ENCODE results near the gene INHA. TPM values are rescaled to one million over a fixed set of nuclear protein-coding genes. Genes with fewer than 3 reads are reported as not detected.

INHA gene
- total and polyA plus RNA-seq, 3 donors from 2014 or later, result 265 to 371 (median 325) TPM

DNA sequence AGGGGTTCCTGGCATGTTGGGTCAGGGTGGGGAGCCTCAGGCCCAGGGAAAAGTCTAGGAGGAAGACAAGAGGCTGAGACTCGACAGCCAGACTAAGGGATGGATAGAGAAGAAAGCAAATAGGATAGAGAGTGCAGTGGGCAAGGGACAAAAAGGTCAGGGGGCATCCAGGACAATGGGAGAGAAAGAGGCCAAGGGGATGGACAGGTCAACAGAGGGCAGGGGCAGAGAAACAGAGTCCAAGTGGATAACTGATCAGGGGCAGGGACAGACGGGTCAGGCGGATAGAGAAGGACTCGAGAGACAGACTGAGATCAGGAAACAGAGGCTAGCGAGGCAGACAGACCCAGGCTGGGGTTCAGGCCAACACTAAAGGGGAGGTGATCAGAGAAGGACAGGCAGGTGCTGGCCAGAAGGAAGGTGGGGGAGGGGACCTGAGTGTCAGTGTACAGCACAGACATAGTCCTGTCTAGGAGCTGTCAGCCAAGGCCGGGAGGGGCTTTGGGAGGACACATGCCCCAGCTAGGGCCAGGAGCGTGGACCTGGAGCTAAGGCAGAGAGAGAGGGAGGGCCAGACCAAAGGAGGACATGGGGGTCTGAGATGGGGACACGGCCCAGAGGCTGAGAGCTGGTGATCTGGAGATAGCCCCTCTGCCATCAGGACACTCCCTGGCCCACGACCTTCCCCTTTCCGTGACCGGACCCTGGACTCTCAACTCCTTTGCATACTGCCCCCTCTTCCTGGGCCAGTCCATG, 45.6 kb upstream of the INHA start:
- no peaks in the 10 kb centered on the region for H3K9me3 ChIP-seq
- no peak overlapping the region for H3K4me3 ChIP-seq
- no peaks in the 10 kb centered on the region for H3K36me3 ChIP-seq (ENCODE audit: low read depth, missing control alignments)
- 61 to 69% methylated on average over 10 of the region's 11 CpGs for WGBS, 2 donors
- DNase-seq, result no peak
- no peaks in the 10 kb centered on the region for H3K27me3 ChIP-seq
- intact Hi-C loops (cut with DNase I; ENCODE audit: low total_unique reads), result loop anchor here (10.0 kb wide), 1 partner anchor 52 kb away; no protein-coding TSS in a partner anchor
- H3K27ac ChIP-seq, result no peak overlapping the region
- TF ChIP-seq, protein P1, sequence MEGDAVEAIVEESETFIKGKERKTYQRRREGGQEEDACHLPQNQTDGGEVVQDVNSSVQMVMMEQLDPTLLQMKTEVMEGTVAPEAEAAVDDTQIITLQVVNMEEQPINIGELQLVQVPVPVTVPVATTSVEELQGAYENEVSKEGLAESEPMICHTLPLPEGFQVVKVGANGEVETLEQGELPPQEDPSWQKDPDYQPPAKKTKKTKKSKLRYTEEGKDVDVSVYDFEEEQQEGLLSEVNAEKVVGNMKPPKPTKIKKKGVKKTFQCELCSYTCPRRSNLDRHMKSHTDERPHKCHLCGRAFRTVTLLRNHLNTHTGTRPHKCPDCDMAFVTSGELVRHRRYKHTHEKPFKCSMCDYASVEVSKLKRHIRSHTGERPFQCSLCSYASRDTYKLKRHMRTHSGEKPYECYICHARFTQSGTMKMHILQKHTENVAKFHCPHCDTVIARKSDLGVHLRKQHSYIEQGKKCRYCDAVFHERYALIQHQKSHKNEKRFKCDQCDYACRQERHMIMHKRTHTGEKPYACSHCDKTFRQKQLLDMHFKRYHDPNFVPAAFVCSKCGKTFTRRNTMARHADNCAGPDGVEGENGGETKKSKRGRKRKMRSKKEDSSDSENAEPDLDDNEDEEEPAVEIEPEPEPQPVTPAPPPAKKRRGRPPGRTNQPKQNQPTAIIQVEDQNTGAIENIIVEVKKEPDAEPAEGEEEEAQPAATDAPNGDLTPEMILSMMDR (IDR thresholded peaks at IDR 0.05), result no peak
- TF ChIP-seq POLR2A (IDR thresholded peaks at IDR 0.05), result no peak
- peaks cover 15% of the 10 kb centered on the region for H3K4me1 ChIP-seq

GRCh38 chr2:219527076-219527394, 45.1 kb upstream of the INHA start:
- no peaks in the 10 kb centered on the region for H3K9me3 ChIP-seq
- WGBS, 2 donors, result 71 to 74% methylated on average over 4 to 6 of the region's 6 CpGs
- H3K36me3 ChIP-seq (ENCODE audit: low read depth, missing control alignments), result no peaks in the 10 kb centered on the region
- H3K27ac ChIP-seq, result no peak overlapping the region
- H3K27me3 ChIP-seq, result no peaks in the 10 kb centered on the region
- no peak overlapping the region for H3K4me3 ChIP-seq
- H3K4me1 ChIP-seq, result peaks cover 15% of the 10 kb centered on the region
- peak; percentile 60 for DNase-seq
- no peak for TF ChIP-seq POLR2A (IDR thresholded peaks at IDR 0.05)
- TF ChIP-seq, protein P1 (IDR thresholded peaks at IDR 0.05), result no peak
- intact Hi-C loops (cut with DNase I; ENCODE audit: low total_unique reads), result loop anchor here (10.0 kb wide), 1 partner anchor 52 kb away; no protein-coding TSS in a partner anchor

GRCh38 chr2:219527472-219527871, 44.6 kb upstream of the INHA start:
- H3K4me1 ChIP-seq, result peaks cover 15% of the 10 kb centered on the region
- no peaks in the 10 kb centered on the region for H3K9me3 ChIP-seq
- H3K4me3 ChIP-seq, result no peak overlapping the region
- H3K36me3 ChIP-seq (ENCODE audit: low read depth, missing control alignments), result no peaks in the 10 kb centered on the region
- DNase-seq, result no peak
- no peak for TF ChIP-seq POLR2A (IDR thresholded peaks at IDR 0.05)
- TF ChIP-seq, protein P1 (IDR thresholded peaks at IDR 0.05), result no peak
- no peak overlapping the region for H3K27ac ChIP-seq
- WGBS, 2 donors, result 81 to 83% methylated on average over 4 to 5 of the region's 5 CpGs
- H3K27me3 ChIP-seq, result no peaks in the 10 kb centered on the region
- intact Hi-C loops (cut with DNase I; ENCODE audit: low total_unique reads), result loop anchor here (10.0 kb wide), 1 partner anchor 53 kb away; no protein-coding TSS in a partner anchor

- H3K4me3 ChIP-seq, result peak overlapping the region in 1 of 2 donors; percentile 5
- TF ChIP-seq, protein P1 (IDR thresholded peaks at IDR 0.05), result peak; percentile 93 to 98 (median 96)
- no peak for TF ChIP-seq POLR2A (IDR thresholded peaks at IDR 0.05)
- DNase-seq, result peak; percentile 88
- no peaks in the 10 kb centered on the region for H3K9me3 ChIP-seq
- WGBS, 2 donors, result 20 to 25% methylated on average over 9 to 20 of the region's 21 CpGs
- intact Hi-C loops (cut with DNase I; ENCODE audit: low total_unique reads), result loop anchor here (5.0 kb wide), 1 partner anchor 128 kb away; no protein-coding TSS in a partner anchor
- no peak overlapping the region for H3K27ac ChIP-seq
- H3K4me1 ChIP-seq, result peaks cover 4% of the 10 kb centered on the region
- no peaks in the 10 kb centered on the region for H3K27me3 ChIP-seq
- H3K36me3 ChIP-seq (ENCODE audit: low read depth, missing control alignments), result no peaks in the 10 kb centered on the region
These were observed 41.8 kb upstream of the INHA start for GRCh38 chr2:219530048-219530963.
